Loucy (cell line): ENCODE results near the gene ZDHHC13.

ENCODE experiments used
- H2AFZ ChIP-seq: fragments of 200-600 bp; sonication (generic); 2 replicates; pipeline ENCODE4 v1.6.0; 2016; ENCODE audit warnings: antibody characterized with exemption, mild to moderate bottlenecking, low read length, moderate library complexity
- H3F3A ChIP-seq: fragments of 200-600 bp; 2 replicates; pipeline ENCODE4 v1.6.0; 2016; ENCODE audit warnings: antibody characterized with exemption, low read depth, mild to moderate bottlenecking
- H3K27me3 ChIP-seq: fragments of 200-600 bp; sonication (generic); 2 replicates; pipeline ENCODE4 v1.6.1; 2014; ENCODE audit warnings: low read length, mild to moderate bottlenecking; ENCODE audit not compliant: insufficient read depth, poor library complexity, severe bottlenecking
- H3K36me3 ChIP-seq: fragments of 200-600 bp; sonication (generic); 2 replicates; pipeline ENCODE4 v1.6.1; 2016; ENCODE audit warnings: low read length; ENCODE audit not compliant: insufficient read depth
- H3K4me1 ChIP-seq: fragments of 200-600 bp; sonication (generic); 2 replicates; pipeline ENCODE4 v1.5.1; 2014; ENCODE audit warnings: low read length, mild to moderate bottlenecking; ENCODE audit not compliant: insufficient read depth, poor library complexity, severe bottlenecking
- H3K4me2 ChIP-seq: fragments of 200-600 bp; sonication (generic); 2 replicates; pipeline ENCODE4 v1.6.0; 2014; ENCODE audit warnings: antibody characterized with exemption, low read length, low read depth, mild to moderate bottlenecking; ENCODE audit not compliant: poor library complexity, severe bottlenecking
- H3K4me3 ChIP-seq: fragments of 200-600 bp; sonication (generic); 2 replicates; pipeline ENCODE4 v1.5.1; 2014; ENCODE audit warnings: low read length, mild to moderate bottlenecking, mixed read lengths; ENCODE audit not compliant: poor library complexity, severe bottlenecking
- H3K79me2 ChIP-seq: fragments of 200-600 bp; sonication (generic); 2 replicates; pipeline ENCODE4 v1.6.1; 2014; ENCODE audit warnings: low read length; ENCODE audit not compliant: insufficient read depth
- H3K9ac ChIP-seq: fragments of 200-600 bp; sonication (generic); 2 replicates; pipeline ENCODE4 v1.6.0; 2014; ENCODE audit warnings: mild to moderate bottlenecking, low read depth, low read length, moderate library complexity; ENCODE audit not compliant: poor library complexity, severe bottlenecking
- H3K9me2 ChIP-seq: fragments of 200-600 bp; sonication (generic); replicated peaks from 2 replicates; pipeline ENCODE4 v1.6.1; 2016; ENCODE audit warnings: low read depth, low read length, mixed read lengths
- H3K9me3 ChIP-seq: fragments of 200-600 bp; sonication (generic); 2 replicates; pipeline ENCODE4 v1.6.1; 2014; ENCODE audit warnings: mild to moderate bottlenecking, antibody characterized with exemption, low read length, low read depth; ENCODE audit not compliant: insufficient read depth
- H4K20me1 ChIP-seq: fragments of 200-600 bp; sonication (generic); 2 replicates; pipeline ENCODE4 v1.6.0; 2014; ENCODE audit warnings: antibody characterized with exemption, low read length, mild to moderate bottlenecking; ENCODE audit not compliant: insufficient read depth, poor library complexity, severe bottlenecking
- CTCF ChIP-seq: fragments of 200-600 bp; sonication (generic); conservative IDR thresholded peaks from 2 replicates; pipeline ENCODE4 v1.5.1; 2014; ENCODE audit warnings: mild to moderate bottlenecking, antibody characterized with exemption, low read length
- EZH2phosphoT487 ChIP-seq: fragments of 200-600 bp; IDR thresholded peaks from 2 replicates; pipeline ENCODE4 v1.6.1; 2018; ENCODE audit warnings: antibody characterized with exemption, mild to moderate bottlenecking, moderate library complexity, borderline replicate concordance

Gene ZDHHC13

GRCh38 chr11:19083166-19083565, 33.8 kb upstream of the ZDHHC13 start:
- Histone ChIP-seq H3K27me3 (no peaks in the 10 kb centered on the region), H3K4me3 (no peak overlapping the region), H3K9ac (no peak overlapping the region), H3K9me3 (no peaks in the 10 kb centered on the region), H3F3A (no peaks in the 10 kb centered on the region), H3K9me2 (no peaks in the 10 kb centered on the region), H3K4me1 (no peaks in the 10 kb centered on the region), H3K36me3 (no peaks in the 10 kb centered on the region), H3K4me2 (no peak overlapping the region), H2AFZ (no peak overlapping the region), H3K79me2 (no peaks in the 10 kb centered on the region), H4K20me1 (no peaks in the 10 kb centered on the region)
- TF ChIP-seq CTCF (no peak), EZH2phosphoT487 (no peak)

- TF ChIP-seq EZH2phosphoT487 (no peak), CTCF (no peak)
- no peaks in the 10 kb centered on the region for H3K4me1 ChIP-seq
- no peaks in the 10 kb centered on the region for H3K36me3 ChIP-seq
- H3F3A ChIP-seq: no peaks in the 10 kb centered on the region
- H2AFZ ChIP-seq: no peak overlapping the region
- H3K4me2 ChIP-seq: no peak overlapping the region
- H4K20me1 ChIP-seq: no peaks in the 10 kb centered on the region
- H3K9ac ChIP-seq: no peak overlapping the region
- H3K27me3 ChIP-seq: no peaks in the 10 kb centered on the region
- H3K9me2 ChIP-seq: no peaks in the 10 kb centered on the region
- no peaks in the 10 kb centered on the region for H3K79me2 ChIP-seq
- no peaks in the 10 kb centered on the region for H3K9me3 ChIP-seq
- H3K4me3 ChIP-seq: no peak overlapping the region
Observed at GRCh38 chr11:19084661-19085315, 32.2 kb upstream of the ZDHHC13 start.

GRCh38 chr11:19087658-19088057, 29.3 kb upstream of the ZDHHC13 start:
- Histone ChIP-seq H3K79me2 (no peaks in the 10 kb centered on the region), H3K9ac (no peak overlapping the region), H3K4me2 (no peak overlapping the region), H3K27me3 (no peaks in the 10 kb centered on the region), H3K36me3 (no peaks in the 10 kb centered on the region), H3K9me2 (no peaks in the 10 kb centered on the region), H4K20me1 (no peaks in the 10 kb centered on the region), H3K9me3 (no peaks in the 10 kb centered on the region), H2AFZ (no peak overlapping the region), H3K4me3 (no peak overlapping the region), H3K4me1 (peaks cover 4% of the 10 kb centered on the region), H3F3A (no peaks in the 10 kb centered on the region)
- TF ChIP-seq EZH2phosphoT487: no peak
- no peak for TF ChIP-seq CTCF
